Peyer's patch (tissue), 4 donors: ENCODE results near the gene LAMC2. TPM values are rescaled to one million over a fixed set of nuclear protein-coding genes. Genes with fewer than 3 reads are reported as not detected.

Experiments
- DNase-seq, 3 donors: peaks; one replicate each; pipeline ENCODE4 v3.0.0-alpha.2; 2017 to 2019
- H3K27ac ChIP-seq, 4 donors: fragments of 200-600 bp; sonication (generic); one replicate each; pipeline ENCODE4 v1.5.1; 2016 to 2019
- H3K27me3 ChIP-seq, 2 donors: fragments of 200-600 bp; sonication (generic); one replicate each; pipeline ENCODE4 v1.5.1; 2019
- H3K36me3 ChIP-seq, 3 donors: fragments of 200-600 bp; sonication (generic); one replicate each; pipeline ENCODE4 v1.5.1; 2016 to 2019
- H3K4me1 ChIP-seq, 4 donors: fragments of 200-600 bp; sonication (generic); one replicate each; pipeline ENCODE4 v1.5.1; 2016 to 2019
- H3K4me3 ChIP-seq, 4 donors: fragments of 200-600 bp; sonication (generic); 1 replicate in 3 of 4; 2 replicates in 1 of 4; pipeline ENCODE4 v1.5.1; 2016 to 2019; ENCODE audit warnings: mild to moderate bottlenecking in 1 of 4
- H3K9me3 ChIP-seq, 4 donors: fragments of 200-600 bp; sonication (generic); one replicate each; pipeline ENCODE4 v1.5.1; 2016 to 2019; ENCODE audit warnings: mild to moderate bottlenecking in 1 of 4
- CTCF ChIP-seq, 6 experiments: fragments of 450-650 bp in 4 of 6; fragments of 200-600 bp in 2 of 6; sonication (generic) in 1 of 6; IDR thresholded peaks; one replicate each; pipeline ENCODE4 v1.5.1; 2017 to 2019; ENCODE audit warnings: antibody characterized with exemption in 6 of 6, mild to moderate bottlenecking in 3 of 6, moderate library complexity in 1 of 6
- POLR2A ChIP-seq, 2 donors: fragments of 450-650 bp; IDR thresholded peaks; one replicate each; pipeline ENCODE4 v1.5.1; 2017; ENCODE audit warnings: antibody characterized with exemption in 2 of 2, mild to moderate bottlenecking in 2 of 2, moderate library complexity in 2 of 2
- total RNA-seq, 4 donors: library from RNA; depleted of rRNA; stranded (reverse); fragments of >200 nt; gene quantifications; one replicate each; pipeline ENCODE4 v1.1.0, GENCODE V29; 2016

Gene LAMC2
- total RNA-seq, 4 donors from 2014 or later: 3.3 to 29.7 (median 17.3) TPM

DNA sequence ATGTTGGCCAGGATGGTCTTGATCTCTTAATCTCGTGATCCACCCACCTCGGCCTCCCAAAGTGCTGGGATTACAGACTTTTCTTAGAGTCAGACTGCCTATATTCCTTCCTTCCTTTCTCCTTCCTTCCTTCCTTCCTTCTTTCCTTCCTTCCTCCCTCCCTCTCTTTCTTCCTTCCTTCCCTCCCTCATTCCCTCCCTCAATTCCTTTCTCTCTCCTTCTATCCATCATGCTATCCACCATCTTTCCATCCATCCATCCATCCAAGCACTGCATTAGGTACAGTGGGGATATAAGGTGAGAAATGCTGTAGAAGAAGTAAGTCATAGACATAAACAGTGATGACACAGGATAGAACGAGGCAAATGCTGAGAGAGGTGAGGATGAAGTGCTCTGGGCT lies 13.2 kb downstream of the LAMC2 start:
- Histone ChIP-seq H3K4me1 (peaks cover 0 to 8% (median 0%) of the 10 kb centered on the region in 4 donors), H3K9me3 (no peaks in the 10 kb centered on the region), H3K27ac (no peak overlapping the region), H3K4me3 (no peak overlapping the region), H3K36me3 (no peaks in the 10 kb centered on the region), H3K27me3 (no peaks in the 10 kb centered on the region)
- TF ChIP-seq CTCF (IDR thresholded peaks at IDR 0.05): no peak
- no peak for TF ChIP-seq POLR2A (IDR thresholded peaks at IDR 0.05)
- no peak for DNase-seq

DNA sequence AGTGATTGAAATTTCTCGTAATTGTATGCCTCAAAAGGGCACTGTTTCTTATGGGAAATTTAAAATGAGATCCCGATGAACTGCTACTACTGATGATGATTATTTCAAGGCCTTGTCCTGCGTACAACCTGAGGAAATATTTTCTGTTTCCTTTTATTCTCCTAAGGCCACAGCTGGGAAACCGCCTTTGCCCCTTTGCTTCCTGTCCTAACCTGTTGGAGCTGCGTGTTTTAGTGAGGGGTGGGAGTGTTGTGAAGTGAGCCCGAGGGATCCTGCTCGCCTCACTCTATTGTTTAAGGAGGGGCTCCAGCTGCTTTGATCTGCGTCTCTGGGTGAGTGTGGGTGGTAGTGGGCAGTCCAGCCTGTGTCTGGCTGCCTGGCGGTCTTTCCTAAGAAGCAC lies 14.4 kb downstream of the LAMC2 start:
- no peak overlapping the region for H3K27ac ChIP-seq
- TF ChIP-seq CTCF (IDR thresholded peaks at IDR 0.05) (no peak), POLR2A (IDR thresholded peaks at IDR 0.05) (no peak)
- DNase-seq: no peak

DNA sequence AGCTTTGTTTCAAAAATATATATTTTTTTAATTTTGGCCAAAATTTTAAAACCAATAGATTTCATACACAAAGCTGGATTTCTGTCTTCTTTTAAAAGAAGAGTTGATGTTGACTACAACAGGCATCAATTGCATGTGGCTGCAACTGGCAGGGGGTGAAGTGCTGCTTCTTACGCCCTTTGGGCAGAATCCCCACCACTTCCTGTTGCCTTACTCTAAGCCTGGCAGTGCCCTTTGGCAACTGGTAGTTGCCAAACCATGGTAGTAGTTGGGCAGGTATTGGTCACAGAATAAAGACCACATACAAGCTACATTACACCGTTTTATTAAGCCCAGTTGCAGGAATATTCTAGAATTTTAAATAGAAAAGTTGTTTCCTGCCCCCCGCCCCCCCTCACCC lies 17.0 kb downstream of the LAMC2 start:
- no peak overlapping the region for H3K27ac ChIP-seq
- H3K4me3 ChIP-seq: no peak overlapping the region
- no peaks in the 10 kb centered on the region for H3K36me3 ChIP-seq
- DNase-seq: no peak
- TF ChIP-seq CTCF (IDR thresholded peaks at IDR 0.05): no peak
- H3K27me3 ChIP-seq: no peaks in the 10 kb centered on the region
- H3K4me1 ChIP-seq: no peaks in the 10 kb centered on the region
- H3K9me3 ChIP-seq: no peaks in the 10 kb centered on the region

More for the DNA sequence above, 14.4 kb downstream of the LAMC2 start:
- Histone ChIP-seq H3K4me3 (no peak overlapping the region), H3K4me1 (peaks cover 0 to 5% (median 0%) of the 10 kb centered on the region in 4 donors), H3K9me3 (no peaks in the 10 kb centered on the region), H3K27me3 (no peaks in the 10 kb centered on the region), H3K36me3 (no peaks in the 10 kb centered on the region)

DNA sequence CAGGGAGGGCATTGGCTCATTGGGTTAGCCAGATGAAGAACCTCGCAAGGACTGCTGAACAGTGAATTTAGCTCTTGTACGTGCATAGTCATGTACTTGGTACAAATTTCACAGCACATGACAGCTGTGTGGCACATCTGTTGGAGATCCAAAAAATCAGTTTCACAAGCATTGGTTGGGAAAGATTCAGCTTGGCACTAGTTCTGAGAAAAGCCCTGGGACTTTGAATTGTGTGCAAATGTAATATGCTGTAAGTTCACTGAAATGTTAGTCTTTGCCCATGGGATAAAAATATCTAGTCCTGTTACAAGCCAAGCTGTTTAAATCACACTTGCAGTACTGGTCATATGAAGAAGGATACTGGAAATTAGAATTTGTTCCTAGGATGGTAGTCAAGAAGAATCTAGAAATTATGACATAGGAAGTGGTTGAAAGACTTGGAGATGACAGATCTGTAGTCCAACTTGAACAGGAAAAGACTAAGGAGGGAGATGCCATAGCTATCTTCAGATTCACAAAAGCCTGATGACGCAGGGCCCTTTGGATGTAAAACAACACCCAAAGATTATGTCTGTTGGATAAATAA lies 19.2 kb downstream of the LAMC2 start:
- H3K27ac ChIP-seq: peak overlapping the region in 1 of 4 donors; percentile 55

DNA sequence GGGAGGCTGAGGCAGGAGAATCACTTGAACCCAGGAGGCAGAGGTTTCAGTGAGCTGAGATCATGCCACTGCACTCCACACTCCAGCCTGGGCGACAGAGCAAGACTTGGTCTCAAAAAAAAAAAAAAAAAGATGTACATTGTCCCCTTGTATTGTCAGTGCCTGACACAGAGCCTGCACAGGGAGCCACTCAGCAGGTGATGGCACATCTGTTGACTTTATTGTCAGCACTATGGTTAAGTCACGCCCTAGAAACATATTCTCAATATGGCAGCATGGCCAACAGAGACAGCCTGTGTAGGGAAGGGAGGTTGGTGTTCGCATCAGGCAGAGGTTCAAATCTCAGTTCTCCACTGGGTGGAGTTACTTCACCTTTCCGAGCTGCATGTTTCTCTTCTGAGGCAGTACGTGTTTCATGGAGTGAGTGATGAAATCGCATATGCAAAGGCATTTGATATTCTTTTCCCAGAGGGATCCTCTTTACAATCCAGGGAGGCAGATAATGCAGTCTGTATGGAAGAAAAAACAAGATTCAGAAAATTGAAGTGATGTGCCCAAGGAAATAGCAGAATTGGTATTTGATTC lies 20.6 kb downstream of the LAMC2 start:
- TF ChIP-seq POLR2A (IDR thresholded peaks at IDR 0.05) (no peak), CTCF (IDR thresholded peaks at IDR 0.05) (no peak)
- Histone ChIP-seq H3K9me3 (no peaks in the 10 kb centered on the region), H3K4me1 (no peaks in the 10 kb centered on the region), H3K27ac (no peak overlapping the region), H3K36me3 (no peaks in the 10 kb centered on the region), H3K27me3 (no peaks in the 10 kb centered on the region), H3K4me3 (no peak overlapping the region)
- DNase-seq: no peak

More for the DNA sequence above, 19.2 kb downstream of the LAMC2 start:
- Histone ChIP-seq H3K4me3 (no peak overlapping the region), H3K9me3 (no peaks in the 10 kb centered on the region), H3K36me3 (no peaks in the 10 kb centered on the region), H3K27me3 (no peaks in the 10 kb centered on the region), H3K4me1 (no peaks in the 10 kb centered on the region)
- DNase-seq: no peak
- no peak for TF ChIP-seq POLR2A (IDR thresholded peaks at IDR 0.05)
- no peak for TF ChIP-seq CTCF (IDR thresholded peaks at IDR 0.05)
